DND-41 (cell line): ENCODE measurements around the gene CHN2.

Experiments
- ATAC-seq: fragments of 200-7000 bp; cut with Tn5 transposase; 3 replicates; pipeline ENCODE4 v1.9.1; 2021; ENCODE audit warnings: low read depth; ENCODE audit not compliant: insufficient read depth
- DNase-seq: peaks from one replicate; pipeline ENCODE4 v3.0.0-alpha.2; 2020
- H2AFZ ChIP-seq: 2 replicates; pipeline ENCODE4 v1.6.0; 2012; ENCODE audit warnings: low read depth, low read length
- H3K27ac ChIP-seq: 2 replicates; pipeline ENCODE4 v1.5.1; 2012; ENCODE audit warnings: low read length, inconsistent platforms
- H3K27me3 ChIP-seq: fragments of 200-600 bp; sonication (generic); 2 replicates; pipeline ENCODE4 v1.6.0; 2012; ENCODE audit warnings: low read length, mild to moderate bottlenecking, inconsistent platforms; ENCODE audit not compliant: insufficient read depth, poor library complexity
- H3K36me3 ChIP-seq: 2 replicates; pipeline ENCODE4 v1.5.1; 2012; ENCODE audit warnings: low read length, inconsistent platforms; ENCODE audit not compliant: insufficient read depth
- H3K4me1 ChIP-seq: 2 replicates; pipeline ENCODE4 v1.5.1; 2012; ENCODE audit warnings: mild to moderate bottlenecking, low read length; ENCODE audit not compliant: insufficient read depth
- H3K4me2 ChIP-seq: 2 replicates; pipeline ENCODE4 v1.6.0; 2012; ENCODE audit warnings: mild to moderate bottlenecking, moderate library complexity, low read length, inconsistent platforms; ENCODE audit not compliant: insufficient read depth
- H3K4me3 ChIP-seq, 2 experiments: fragments of 200-600 bp in 1 of 2; shearing (Covaris generic) in 1 of 2; 2 replicates each; pipeline ENCODE4 v1.5.1; 2012 to 2016; ENCODE audit warnings: inconsistent platforms in 2 of 2, low read length in 2 of 2, mild to moderate bottlenecking in 2 of 2, low read depth in 1 of 2, moderate library complexity in 1 of 2
- H3K79me2 ChIP-seq: 2 replicates; pipeline ENCODE4 v1.6.0; 2012; ENCODE audit warnings: low read length, inconsistent platforms; ENCODE audit not compliant: insufficient read depth
- H3K9ac ChIP-seq: 2 replicates; pipeline ENCODE4 v1.6.0; 2012; ENCODE audit warnings: low read depth, mild to moderate bottlenecking, inconsistent platforms, low read length, moderate library complexity
- H3K9me3 ChIP-seq: 2 replicates; pipeline ENCODE4 v1.5.1; 2012; ENCODE audit warnings: low read length, moderate library complexity, mild to moderate bottlenecking, inconsistent platforms; ENCODE audit not compliant: insufficient read depth, severe bottlenecking
- H4K20me1 ChIP-seq: 2 replicates; pipeline ENCODE4 v1.6.0; 2012; ENCODE audit warnings: low read length; ENCODE audit not compliant: insufficient read depth
- CTCF ChIP-seq: IDR thresholded peaks from 2 replicates; pipeline ENCODE4 v1.5.1; 2012; ENCODE audit warnings: borderline replicate concordance, low read length, moderate library complexity, mild to moderate bottlenecking; ENCODE audit not compliant: poor library complexity, severe bottlenecking; ENCODE audit errors: extremely low read depth
- EZH2 ChIP-seq: IDR thresholded peaks from 3 replicates; pipeline ENCODE4 v1.6.1; 2012; ENCODE audit warnings: borderline replicate concordance, low read depth, mild to moderate bottlenecking, moderate library complexity, low read length, inconsistent platforms; ENCODE audit not compliant: severe bottlenecking

CHN2 gene

GRCh38 chr7:29416276-29416937 is 221.8 kb downstream of the CHN2 start:
- no peaks in the 10 kb centered on the region for H3K9me3 ChIP-seq
- H3K4me2 ChIP-seq: no peak overlapping the region
- H3K4me1 ChIP-seq: no peaks in the 10 kb centered on the region
- H4K20me1 ChIP-seq: no peaks in the 10 kb centered on the region
- ATAC-seq: no peak
- no peak overlapping the region for H3K4me3 ChIP-seq
- H3K27me3 ChIP-seq: no peaks in the 10 kb centered on the region
- no peak overlapping the region for H2AFZ ChIP-seq
- DNase-seq: no peak
- H3K9ac ChIP-seq: no peak overlapping the region
- no peak for TF ChIP-seq EZH2
- no peaks in the 10 kb centered on the region for H3K36me3 ChIP-seq
- no peaks in the 10 kb centered on the region for H3K79me2 ChIP-seq
- H3K27ac ChIP-seq: no peak overlapping the region

- DNase-seq: no peak
- H3K9me3 ChIP-seq: no peaks in the 10 kb centered on the region
- no peak overlapping the region for H2AFZ ChIP-seq
- TF ChIP-seq EZH2 (no peak), CTCF (no peak)
- H3K79me2 ChIP-seq: no peaks in the 10 kb centered on the region
- no peak overlapping the region for H3K9ac ChIP-seq
- H4K20me1 ChIP-seq: no peaks in the 10 kb centered on the region
- no peak overlapping the region for H3K27ac ChIP-seq
- no peak overlapping the region for H3K4me2 ChIP-seq
- H3K27me3 ChIP-seq: no peaks in the 10 kb centered on the region
- H3K4me3 ChIP-seq: no peak overlapping the region
- no peaks in the 10 kb centered on the region for H3K36me3 ChIP-seq
- H3K4me1 ChIP-seq: no peaks in the 10 kb centered on the region
- no peak for ATAC-seq
Observed at GRCh38 chr7:29416938-29417305, 222.3 kb downstream of the CHN2 start.

GRCh38 chr7:29418056-29418455 is 223.5 kb downstream of the CHN2 start:
- DNase-seq (no peak), ATAC-seq (no peak)
- H3K36me3 ChIP-seq: no peaks in the 10 kb centered on the region
- no peaks in the 10 kb centered on the region for H4K20me1 ChIP-seq
- no peaks in the 10 kb centered on the region for H3K79me2 ChIP-seq
- no peak overlapping the region for H2AFZ ChIP-seq
- H3K9ac ChIP-seq: no peak overlapping the region
- H3K4me2 ChIP-seq: no peak overlapping the region
- H3K27me3 ChIP-seq: no peaks in the 10 kb centered on the region
- H3K4me3 ChIP-seq: no peak overlapping the region
- TF ChIP-seq CTCF (no peak), EZH2 (no peak)
- no peaks in the 10 kb centered on the region for H3K4me1 ChIP-seq
- no peak overlapping the region for H3K27ac ChIP-seq
- H3K9me3 ChIP-seq: no peaks in the 10 kb centered on the region

GRCh38 chr7:29418651-29419050 is 224.1 kb downstream of the CHN2 start:
- no peak overlapping the region for H2AFZ ChIP-seq
- H3K4me2 ChIP-seq: no peak overlapping the region
- TF ChIP-seq EZH2: no peak
- TF ChIP-seq CTCF: no peak
- H3K9me3 ChIP-seq: no peaks in the 10 kb centered on the region
- no peaks in the 10 kb centered on the region for H3K27me3 ChIP-seq
- H3K9ac ChIP-seq: no peak overlapping the region
- H3K27ac ChIP-seq: no peak overlapping the region
- DNase-seq (no peak), ATAC-seq (no peak)
- H3K4me3 ChIP-seq: no peak overlapping the region
- H3K4me1 ChIP-seq: no peaks in the 10 kb centered on the region
- no peaks in the 10 kb centered on the region for H4K20me1 ChIP-seq
- no peaks in the 10 kb centered on the region for H3K79me2 ChIP-seq
- no peaks in the 10 kb centered on the region for H3K36me3 ChIP-seq
